GM18507 (cell line): ENCODE results near the gene SPEF2.

Experiments
- DNase-seq: peaks from one replicate; pipeline ENCODE4 v3.0.0; 2011; ENCODE audit warnings: low read depth; ENCODE audit not compliant: insufficient read length; ENCODE audit errors: extremely low spot score
- FAIRE-seq: peaks from 2 replicates; lab custom pipeline; 2011; peaks lifted over from hg19 to GRCh38; lab: Jason Lieb, UNC

Gene SPEF2

DNA sequence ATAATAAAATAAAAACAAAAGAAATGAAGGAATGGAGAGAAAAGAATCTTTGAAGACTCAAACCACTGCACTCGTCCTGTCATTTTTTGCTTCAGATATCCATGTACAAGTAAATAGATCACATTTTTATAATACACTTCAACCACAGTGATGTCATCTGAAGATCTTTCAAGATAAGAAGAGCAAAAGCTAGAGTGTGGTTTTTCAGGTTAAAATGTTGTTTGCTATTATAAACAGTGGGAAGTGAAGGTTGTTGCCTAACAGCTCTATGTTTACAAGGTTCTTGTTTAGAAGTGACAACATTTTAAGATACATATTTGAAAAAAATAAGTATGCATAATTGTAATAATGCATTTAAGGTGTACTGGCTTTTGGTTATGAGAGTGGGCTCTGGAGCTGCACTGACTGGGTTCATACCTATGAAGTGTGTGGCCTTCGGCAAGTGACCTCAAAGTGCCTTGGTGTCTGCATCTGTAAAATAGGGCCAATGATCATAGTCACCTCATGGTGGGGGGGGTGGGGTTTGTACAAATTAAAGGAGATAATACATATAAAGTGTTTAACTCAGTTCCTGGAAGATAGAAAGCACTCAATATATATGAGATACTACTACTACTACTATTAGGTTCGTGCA, 193.6 kb downstream of the SPEF2 start:
- DNase-seq (no peak), FAIRE-seq (no peak)

DNA sequence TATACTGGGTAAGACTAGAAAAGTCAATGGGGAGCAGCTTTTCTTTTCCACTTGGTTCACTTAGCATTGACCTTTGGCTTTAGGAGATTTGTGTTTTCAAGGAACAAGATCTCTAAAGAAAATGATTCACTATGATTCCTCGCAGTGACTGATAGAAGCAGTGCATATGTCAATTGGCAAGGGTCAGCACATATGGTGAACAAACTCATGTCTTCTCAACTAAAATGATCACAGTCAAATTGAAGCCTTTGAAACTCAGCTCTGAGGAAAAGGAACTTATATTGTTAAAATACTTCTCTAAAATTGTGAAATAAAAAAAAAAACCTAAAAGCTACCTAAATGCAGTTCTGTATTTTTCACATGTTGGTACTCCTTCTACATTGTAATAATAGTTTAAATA, 195.9 kb downstream of the SPEF2 start:
- FAIRE-seq (no peak), DNase-seq (no peak)

DNA sequence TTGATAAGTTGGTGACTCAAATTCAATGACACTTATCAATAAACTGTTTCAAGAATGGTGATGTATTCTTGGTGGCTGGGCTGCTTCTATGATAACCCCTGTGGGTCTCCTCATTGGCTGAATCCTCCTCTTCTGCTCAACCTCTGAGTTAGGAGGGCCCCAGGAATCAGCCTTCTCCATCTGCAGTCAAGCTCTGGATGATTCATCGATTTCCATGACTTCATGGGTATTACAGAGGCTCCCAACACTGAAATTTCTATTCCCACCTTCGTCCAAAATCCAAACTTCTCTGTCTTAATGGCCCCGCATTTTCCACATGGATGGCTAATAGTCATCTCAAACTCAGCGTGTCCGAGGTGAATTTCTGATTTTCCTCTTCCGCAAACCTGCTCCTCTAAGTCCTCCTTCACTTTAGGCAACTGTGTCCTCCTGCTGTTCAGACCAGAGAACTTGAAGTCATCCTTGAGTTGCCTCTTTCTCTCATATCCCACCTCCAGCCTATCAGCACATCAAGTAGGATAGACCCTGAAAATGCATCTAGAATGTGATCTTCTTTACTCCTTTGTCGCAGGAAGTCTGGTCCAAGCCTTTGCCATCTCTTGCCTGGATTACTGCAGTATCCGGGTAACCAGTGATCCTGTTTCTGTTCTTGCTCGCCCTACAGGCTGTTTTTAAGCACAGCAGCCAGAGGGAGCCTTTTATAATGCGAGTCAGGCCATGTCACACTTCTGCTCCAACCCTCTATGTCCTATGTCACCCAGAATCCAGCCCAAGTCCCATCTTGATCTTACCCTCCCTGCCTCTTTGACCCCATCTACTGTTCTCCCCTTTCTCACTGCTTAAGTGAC, 197.7 kb downstream of the SPEF2 start:
- DNase-seq, result no peak
- no peak for FAIRE-seq

DNA sequence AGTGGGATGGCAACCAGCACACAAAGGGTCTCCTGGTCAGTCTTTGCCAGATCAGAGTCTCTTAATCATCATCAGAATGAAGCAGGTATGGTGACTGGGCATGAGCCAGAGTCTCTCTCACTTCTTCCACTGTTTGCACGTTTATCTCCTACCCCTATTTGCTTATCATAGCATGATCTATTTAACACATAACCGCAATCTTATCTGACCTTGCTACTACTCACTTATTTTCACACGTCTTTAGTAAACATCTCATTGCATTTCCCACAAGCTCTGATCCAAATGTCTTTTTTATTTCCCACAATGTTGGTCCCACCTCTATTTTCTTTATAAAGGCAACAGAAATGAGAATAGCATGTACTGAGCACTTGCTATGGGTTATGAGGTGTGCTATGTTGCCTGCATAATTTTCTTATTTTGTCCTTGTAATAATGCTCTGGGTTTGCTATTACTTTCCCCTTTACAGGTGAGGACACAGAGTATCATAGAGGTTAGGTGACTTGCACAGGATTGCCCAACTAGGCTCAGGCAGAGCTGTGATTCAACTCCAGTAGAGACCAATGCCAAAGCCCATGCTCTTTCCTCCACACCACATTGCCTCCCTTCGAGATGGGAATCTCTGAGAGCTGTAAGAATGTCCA, 199.3 kb downstream of the SPEF2 start:
- DNase-seq (no peak), FAIRE-seq (no peak)

DNA sequence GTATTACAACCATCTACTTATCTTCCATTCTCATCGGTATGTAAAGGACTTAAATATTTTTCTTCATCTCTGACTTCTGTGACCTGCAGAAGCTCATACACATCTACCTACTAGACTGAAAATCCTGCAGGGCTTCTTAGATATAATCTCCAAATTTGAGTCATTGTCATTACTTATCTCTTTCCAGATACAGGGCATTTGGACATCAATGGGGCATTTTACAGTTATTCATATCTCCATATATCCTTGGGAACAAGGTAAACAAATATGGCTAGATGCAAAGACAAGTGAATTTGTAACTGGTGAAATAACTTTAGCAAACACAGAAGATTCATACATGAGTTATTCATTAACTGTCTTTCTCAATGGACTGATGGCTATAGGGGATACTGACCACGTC, 201.4 kb downstream of the SPEF2 start:
- no peak for FAIRE-seq
- DNase-seq, result no peak

DNA sequence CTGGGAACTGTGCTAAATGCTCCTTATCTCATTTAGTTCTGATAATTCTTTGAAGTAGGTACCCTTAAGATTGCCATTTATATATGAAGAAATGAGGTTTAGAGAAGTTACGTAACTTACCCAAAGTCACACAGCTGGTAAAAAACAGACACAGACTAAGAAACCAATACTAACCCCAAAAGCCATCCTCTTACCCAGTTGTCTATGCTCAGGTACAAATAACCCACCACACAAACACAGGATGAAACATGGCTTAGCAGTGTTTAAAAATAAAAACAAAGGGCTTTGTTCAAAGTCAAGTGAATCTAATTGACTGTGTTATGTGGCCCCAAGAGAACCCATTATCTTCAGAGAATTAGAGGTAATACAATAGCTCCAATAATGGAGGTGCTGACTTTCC, 202.0 kb downstream of the SPEF2 start:
- DNase-seq (no peak), FAIRE-seq (no peak)

DNA sequence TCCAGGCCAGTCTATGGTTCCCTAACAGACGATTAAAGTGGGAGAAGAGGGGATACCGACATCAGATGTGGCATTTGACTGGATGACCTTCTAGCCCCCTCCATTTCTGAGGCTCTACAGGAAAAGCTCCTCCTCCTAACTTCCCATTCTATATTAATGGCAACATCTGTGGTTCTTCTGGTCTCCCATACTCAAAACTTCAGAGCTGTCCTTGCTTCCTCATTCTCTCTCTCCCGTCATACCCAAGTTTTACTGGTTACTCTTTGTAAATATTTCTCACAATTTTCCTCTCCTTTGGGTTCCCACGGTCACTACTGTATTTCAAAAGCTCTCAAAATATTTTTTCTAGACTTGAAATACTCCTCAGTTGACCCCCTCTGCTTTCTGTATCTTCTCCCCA, 203.1 kb downstream of the SPEF2 start:
- no peak for DNase-seq
- no peak for FAIRE-seq

DNA sequence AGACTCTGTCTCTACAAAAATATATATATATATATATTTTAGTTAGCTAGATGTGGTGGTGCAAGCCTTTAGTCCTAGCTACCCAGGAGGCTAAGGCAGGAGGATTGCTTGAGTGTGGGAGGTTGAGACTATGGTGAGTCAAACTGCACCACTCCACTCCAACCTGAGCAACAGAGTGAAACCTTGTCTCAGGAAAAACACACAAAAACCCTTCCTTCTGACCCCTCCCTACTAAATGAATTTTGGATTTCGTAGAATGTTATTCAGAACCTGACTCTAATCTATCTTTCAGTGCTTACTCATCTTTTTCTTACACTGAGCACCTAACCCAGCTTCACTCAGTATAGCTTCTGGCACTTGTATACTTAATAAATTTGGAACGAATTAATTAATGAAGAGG, 203.8 kb downstream of the SPEF2 start:
- no peak for FAIRE-seq
- no peak for DNase-seq

DNA sequence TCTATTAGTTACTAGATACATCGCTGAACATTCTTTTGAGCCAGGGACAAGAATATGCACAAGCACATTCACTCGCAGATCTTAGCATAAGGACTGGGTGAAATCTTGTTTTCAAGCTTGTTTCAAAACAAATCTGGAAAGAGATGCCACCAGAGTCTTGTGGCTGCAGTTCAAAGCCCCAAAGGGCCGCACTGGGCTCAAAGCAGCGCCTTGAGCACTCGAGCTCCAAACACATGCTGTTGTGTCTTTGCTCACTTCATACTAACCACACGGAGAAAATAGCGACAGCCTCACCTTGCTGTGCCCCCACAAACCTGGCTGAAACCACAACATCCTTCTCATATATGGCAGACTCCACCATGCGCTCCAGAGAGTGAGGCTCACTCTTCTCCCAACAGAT, 204.8 kb downstream of the SPEF2 start:
- DNase-seq, result no peak
- FAIRE-seq, result no peak

DNA sequence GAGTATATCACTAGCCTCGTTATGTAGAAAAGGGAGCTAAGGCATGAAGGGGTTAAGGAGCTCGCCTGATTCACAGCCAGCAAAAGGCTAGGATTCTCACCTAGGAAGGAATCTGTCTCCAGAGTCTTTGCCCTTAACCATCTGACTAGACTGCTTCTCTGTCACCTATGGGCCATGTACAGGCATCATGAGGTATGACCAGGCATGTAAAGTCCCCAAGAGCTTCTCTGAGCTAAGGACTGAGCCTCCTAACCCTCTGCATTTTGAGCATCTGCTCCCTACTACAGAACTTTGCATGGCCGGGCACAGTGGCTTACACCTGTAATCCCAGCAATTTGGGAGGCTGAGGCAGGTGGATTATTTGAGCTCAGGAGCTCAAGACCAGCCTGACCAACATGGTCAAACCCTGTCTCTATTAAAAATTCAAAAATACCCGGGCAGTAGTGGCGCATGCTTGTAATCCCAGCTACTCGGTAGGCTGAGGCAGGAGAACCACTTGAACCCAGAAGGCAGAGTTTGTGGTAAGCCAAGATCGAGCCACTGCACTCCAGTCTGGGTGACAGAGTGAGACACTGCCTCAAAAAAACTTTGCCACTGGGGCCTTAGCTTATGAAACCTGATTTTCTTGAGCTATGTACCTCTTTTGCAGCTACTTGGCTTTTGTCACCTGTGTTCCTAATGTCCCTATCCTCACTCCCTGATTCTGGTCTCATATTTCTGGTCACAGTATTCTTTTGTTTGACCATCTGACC, 205.9 kb downstream of the SPEF2 start:
- DNase-seq, result no peak
- no peak for FAIRE-seq

DNA sequence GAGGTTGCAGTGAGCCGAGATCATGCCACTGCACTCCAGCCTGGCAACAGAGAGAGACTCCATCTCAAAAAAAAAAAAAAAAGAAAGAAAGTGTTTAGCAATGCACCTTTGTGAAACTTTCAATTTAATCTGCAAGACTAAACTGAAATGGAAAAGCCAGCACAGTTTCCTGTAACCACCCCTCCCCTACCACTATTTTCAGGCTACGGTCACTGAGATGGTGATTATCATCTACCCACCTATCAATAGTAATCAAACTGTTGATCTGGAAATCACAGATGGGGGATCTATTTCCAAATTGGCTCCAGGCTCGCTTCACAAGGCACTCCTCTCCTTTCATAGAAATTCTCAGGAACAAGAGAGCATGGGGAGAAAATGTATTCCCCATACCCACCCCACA, 208.4 kb downstream of the SPEF2 start:
- no peak for FAIRE-seq

DNA sequence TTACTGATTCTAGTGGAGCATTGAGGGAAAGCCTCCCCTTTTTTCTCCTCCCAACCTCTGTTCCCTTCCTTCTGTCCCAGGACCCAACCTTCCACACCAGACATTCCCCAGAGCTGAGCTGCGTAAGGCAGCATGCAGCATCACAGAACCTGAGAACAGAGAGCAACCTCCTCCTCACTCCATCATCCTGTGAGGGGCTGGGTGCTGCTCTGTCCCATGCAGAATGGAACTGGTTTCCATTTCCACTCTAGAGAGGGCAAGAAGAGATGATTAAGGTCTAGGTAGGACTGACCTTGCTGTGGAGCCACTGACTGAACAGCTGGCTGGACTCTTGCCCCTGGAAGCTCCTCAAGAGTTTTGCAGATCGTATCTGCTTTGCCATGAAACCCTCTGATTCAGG, 208.9 kb downstream of the SPEF2 start:
- FAIRE-seq, result no peak
- DNase-seq, result no peak

More for the DNA sequence above, 208.4 kb downstream of the SPEF2 start:
- DNase-seq, result no peak

DNA sequence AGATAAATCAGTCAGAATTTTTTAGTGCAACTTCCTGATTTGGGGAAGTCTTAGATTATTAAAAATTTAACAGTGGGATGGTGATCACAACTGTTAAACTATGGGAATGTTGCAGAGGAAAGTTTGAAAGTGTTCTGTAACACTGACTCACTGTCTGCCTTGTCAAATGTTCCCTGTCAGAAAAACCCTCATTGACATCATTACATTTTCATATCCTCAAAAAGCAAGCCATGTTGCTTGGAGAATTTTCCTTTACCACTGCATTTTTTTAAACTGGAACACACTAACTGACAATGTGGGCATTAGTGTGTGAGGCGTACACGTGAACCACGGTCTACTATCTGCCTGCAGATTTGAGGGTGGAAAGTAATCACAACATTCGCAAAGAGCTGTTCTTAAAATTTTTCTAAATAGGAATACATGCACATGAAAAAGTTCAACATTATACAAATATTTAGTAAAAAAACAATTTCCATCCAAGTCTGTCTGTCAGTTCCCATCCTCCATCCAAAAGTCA, 210.5 kb downstream of the SPEF2 start:
- no peak for FAIRE-seq
- DNase-seq, result no peak

DNA sequence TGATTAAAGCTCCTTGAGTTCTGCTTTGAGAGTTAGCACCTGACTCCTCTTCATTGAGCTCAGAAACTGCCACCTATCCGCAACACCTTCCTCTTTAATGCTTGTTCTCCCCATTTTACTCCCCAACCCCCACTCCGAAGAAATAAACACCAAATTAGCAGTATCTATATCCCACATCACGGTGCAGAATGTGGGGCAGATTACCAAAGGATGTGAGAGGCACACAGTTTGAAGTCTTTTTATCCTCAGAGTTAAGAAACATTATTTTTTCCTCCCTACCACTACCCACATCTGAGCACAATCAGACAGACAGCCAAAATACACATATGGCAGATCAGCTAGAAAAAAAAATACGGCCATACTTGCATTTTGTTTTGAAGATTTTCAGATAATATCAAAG, 212.9 kb downstream of the SPEF2 start:
- no peak for FAIRE-seq
- no peak for DNase-seq

DNA sequence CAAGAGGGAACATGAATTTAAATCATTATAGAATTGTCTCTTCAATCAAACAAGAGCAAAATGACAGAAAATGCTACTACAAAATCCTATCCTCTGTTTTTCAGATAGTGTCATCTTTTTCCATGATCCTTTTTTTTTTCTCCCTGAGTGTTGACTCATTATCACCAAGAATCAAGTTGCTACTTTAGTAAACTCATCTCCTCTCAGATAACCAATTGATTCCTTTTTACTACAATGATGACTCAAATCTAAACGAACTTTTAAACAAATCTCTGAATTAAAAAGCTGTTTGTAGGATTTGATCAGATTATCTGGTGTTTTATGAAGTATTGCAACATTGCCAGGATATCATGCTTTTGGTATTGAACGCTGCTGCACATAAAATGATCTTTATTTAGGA, 215.1 kb downstream of the SPEF2 start:
- FAIRE-seq (no peak), DNase-seq (no peak)

DNA sequence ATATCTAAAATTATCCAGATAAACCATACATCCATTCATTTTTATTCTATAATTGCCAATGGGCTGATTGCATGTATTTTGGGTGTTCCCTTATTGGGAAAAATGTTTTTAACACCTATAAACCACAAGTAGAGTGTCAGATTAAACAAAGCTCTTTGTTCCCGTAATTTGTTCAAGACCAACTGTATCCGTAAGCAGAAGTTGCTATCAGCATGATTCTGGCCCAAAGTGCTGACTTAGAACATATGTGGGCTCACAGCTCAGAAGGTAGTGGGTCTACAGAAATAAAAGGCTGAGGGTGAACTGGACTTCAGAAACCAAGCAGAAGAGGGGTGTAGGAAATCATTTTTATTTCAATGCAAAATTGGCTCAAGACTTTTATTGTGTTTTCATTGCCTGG, 215.6 kb downstream of the SPEF2 start:
- DNase-seq (no peak), FAIRE-seq (no peak)

DNA sequence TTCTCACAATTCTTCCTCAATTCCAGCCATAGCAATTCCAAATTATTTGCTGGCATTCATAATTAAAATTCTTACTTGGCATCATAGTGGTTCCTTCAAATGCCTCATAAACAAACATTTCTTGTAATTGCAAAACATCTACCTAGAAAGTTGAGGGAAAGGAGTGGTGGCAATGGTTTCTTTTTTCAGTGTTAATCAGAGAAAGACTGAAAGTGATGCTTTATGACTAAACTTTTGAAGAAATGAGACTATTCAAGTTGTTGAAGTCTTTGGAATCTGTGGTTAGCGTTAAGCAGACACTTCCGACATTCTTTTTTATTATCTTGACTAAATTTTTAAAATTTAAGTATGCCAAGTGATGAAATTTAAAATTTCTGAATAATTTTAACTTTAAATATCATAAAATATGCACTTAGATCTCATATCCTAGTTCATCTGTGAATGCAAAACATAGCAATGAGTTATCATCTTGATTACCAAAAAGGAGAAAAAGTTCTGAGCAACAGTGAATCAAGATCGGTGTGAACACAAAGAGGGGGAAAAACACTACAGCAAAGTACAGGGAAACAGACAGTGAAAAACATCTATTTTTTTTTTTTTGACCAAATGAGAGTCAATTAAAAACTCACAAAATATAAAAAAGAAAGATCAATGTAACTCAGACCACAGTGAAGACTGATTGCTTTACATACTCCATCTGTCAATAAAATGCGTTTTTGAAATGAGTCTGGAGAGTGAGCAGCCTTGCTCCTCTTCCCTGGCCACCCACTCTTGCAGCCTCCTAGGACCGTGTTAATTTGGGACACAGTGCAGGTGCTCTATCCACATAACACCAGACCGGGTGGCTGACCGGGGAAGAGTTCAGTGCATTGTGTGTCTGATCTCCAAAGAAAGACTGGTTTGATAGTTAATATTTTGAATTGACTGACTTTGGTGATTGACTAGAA, 218.4 kb downstream of the SPEF2 start:
- no peak for DNase-seq
- FAIRE-seq, result no peak

DNA sequence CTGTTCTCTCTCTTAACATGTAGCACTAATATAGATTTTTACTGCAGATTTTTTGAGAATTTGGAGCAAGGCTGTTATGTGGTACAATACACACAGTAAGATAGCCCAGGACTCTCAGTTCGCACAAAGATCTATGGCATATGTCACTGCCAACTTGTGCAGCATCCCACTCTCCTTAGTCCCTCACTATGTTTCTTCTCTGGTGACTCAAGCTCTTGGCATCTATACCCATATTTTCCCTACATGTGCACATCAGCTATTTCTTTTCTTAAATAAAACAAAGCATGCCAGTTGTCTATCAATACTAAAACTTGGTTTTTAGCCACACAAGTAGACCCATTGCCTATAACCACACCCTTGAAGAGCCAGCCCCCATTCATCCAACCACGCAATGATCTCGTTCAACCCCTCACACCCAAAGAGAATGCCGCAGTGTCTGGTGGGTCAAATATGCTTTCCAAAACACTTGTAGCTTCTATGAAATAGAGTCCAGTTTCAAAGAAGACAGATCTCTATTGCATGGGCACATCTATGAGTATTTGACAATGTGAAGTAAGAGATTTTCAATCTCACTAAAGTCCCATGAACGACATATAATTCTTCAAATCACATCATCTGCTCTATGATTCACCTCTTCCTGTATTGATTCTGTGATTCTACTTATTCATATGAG, 220.8 kb downstream of the SPEF2 start:
- DNase-seq, result no peak
- FAIRE-seq, result no peak
